ENCODE results near the gene PCNX2. TPM values are rescaled to one million over a fixed set of nuclear protein-coding genes. Genes with fewer than 3 reads are reported as not detected.

The PCNX2 gene
- total and polyA plus RNA-seq, 2 donors (not counting 1 experiment from before 2014, with no cell fraction given): 13.0 to 37.8 TPM

DNA sequence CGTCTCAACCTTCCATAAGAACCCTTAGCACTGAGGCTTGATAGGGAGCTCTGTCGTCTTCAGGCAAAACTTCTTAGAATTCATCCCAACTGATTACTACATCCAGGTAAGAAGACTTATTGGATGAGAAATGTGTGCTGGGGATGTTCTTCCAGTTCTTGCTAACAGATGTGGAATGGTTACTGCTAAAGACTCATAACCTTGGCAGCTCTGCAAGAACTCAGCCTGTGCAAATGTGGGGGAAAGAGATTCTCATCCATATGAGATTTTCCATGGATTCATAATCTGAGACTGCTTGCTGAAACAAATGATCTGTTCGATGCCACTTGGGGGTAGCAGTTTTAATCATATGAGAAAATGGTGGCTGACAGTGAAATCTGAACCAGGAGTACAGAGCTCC lies 296.9 kb downstream of the PCNX2 start:
- Histone ChIP-seq H3K36me3 (ENCODE audit: control insufficient read depth, insufficient read depth, low read length) (no peaks in the 10 kb centered on the region), H3K27ac (ENCODE audit: insufficient read depth, low read length) (no peak overlapping the region), H3K4me2 (ENCODE audit: extremely low read depth, insufficient read depth, low read length) (no peak overlapping the region), H3K9me3 (ENCODE audit: control insufficient read depth, insufficient read depth, low read depth, low read length) (no peaks in the 10 kb centered on the region), H3K9ac (ENCODE audit: insufficient read depth, low read length) (no peak overlapping the region), H2AFZ (ENCODE audit: low read length) (no peak overlapping the region), H3K79me2 (ENCODE audit: control insufficient read depth, insufficient read depth, low read length) (no peaks in the 10 kb centered on the region), H3K4me1 (ENCODE audit: control insufficient read depth, extremely low read depth, insufficient read depth, low read length) (no peaks in the 10 kb centered on the region), H3K4me3 (replicated peaks in 1 of 4; ENCODE audit: control extremely low read depth in 1 of 4, insufficient read depth in 1 of 4, low read depth in 3 of 4, low read length in 4 of 4) (no peak overlapping the region), H4K20me1 (ENCODE audit: control insufficient read depth, extremely low read depth, insufficient read depth, low read length) (no peaks in the 10 kb centered on the region), H3K27me3 (ENCODE audit: control insufficient read depth, insufficient read depth, low read length) (no peaks in the 10 kb centered on the region)
- TF ChIP-seq EZH2 (IDR thresholded peaks at IDR 0.05; ENCODE audit: low read length, missing control alignments): no peak
- TF ChIP-seq, protein P1, sequence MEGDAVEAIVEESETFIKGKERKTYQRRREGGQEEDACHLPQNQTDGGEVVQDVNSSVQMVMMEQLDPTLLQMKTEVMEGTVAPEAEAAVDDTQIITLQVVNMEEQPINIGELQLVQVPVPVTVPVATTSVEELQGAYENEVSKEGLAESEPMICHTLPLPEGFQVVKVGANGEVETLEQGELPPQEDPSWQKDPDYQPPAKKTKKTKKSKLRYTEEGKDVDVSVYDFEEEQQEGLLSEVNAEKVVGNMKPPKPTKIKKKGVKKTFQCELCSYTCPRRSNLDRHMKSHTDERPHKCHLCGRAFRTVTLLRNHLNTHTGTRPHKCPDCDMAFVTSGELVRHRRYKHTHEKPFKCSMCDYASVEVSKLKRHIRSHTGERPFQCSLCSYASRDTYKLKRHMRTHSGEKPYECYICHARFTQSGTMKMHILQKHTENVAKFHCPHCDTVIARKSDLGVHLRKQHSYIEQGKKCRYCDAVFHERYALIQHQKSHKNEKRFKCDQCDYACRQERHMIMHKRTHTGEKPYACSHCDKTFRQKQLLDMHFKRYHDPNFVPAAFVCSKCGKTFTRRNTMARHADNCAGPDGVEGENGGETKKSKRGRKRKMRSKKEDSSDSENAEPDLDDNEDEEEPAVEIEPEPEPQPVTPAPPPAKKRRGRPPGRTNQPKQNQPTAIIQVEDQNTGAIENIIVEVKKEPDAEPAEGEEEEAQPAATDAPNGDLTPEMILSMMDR (conservative IDR thresholded peaks at IDR 0.05 in 1 of 2, IDR thresholded peaks at IDR 0.05 in 1 of 2; ENCODE audit: low read depth in 1 of 2, low read length in 2 of 2): no peak
- DNase-seq (ENCODE audit: low read depth in 2 of 2): no peak

DNA sequence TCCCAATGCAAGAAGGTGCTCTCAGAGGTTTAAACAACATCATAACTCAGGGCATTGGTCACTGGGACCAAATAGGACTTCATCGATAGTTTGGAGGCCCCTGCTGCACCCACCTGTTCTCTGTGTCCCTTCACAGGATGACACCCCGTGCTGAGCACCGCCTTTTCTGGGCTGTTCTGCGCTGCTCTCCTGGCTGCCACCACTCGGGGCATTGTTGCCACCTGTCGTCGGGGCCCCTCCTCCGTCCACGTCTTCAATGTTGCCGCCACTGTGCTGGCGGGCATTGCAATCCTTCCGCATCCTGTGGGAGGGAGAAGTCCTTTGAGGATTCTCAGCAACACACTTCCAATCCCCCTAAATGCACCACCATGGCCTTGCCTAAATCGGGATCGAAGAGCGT lies 297.4 kb downstream of the PCNX2 start:
- Histone ChIP-seq H3K79me2 (ENCODE audit: control insufficient read depth, insufficient read depth, low read length) (no peaks in the 10 kb centered on the region), H3K4me3 (replicated peaks in 1 of 4; ENCODE audit: control extremely low read depth in 1 of 4, insufficient read depth in 1 of 4, low read depth in 3 of 4, low read length in 4 of 4) (no peak overlapping the region), H3K4me2 (ENCODE audit: extremely low read depth, insufficient read depth, low read length) (no peak overlapping the region), H3K27me3 (ENCODE audit: control insufficient read depth, insufficient read depth, low read length) (no peaks in the 10 kb centered on the region), H3K4me1 (ENCODE audit: control insufficient read depth, extremely low read depth, insufficient read depth, low read length) (no peaks in the 10 kb centered on the region), H2AFZ (ENCODE audit: low read length) (no peak overlapping the region), H3K36me3 (ENCODE audit: control insufficient read depth, insufficient read depth, low read length) (no peaks in the 10 kb centered on the region), H3K9me3 (ENCODE audit: control insufficient read depth, insufficient read depth, low read depth, low read length) (no peaks in the 10 kb centered on the region), H3K27ac (ENCODE audit: insufficient read depth, low read length) (no peak overlapping the region), H4K20me1 (ENCODE audit: control insufficient read depth, extremely low read depth, insufficient read depth, low read length) (no peaks in the 10 kb centered on the region), H3K9ac (ENCODE audit: insufficient read depth, low read length) (no peak overlapping the region)
- DNase-seq (ENCODE audit: low read depth in 2 of 2): no peak
- TF ChIP-seq EZH2 (IDR thresholded peaks at IDR 0.05; ENCODE audit: low read length, missing control alignments): no peak
- TF ChIP-seq, protein P1 (conservative IDR thresholded peaks at IDR 0.05 in 1 of 2, IDR thresholded peaks at IDR 0.05 in 1 of 2; ENCODE audit: low read depth in 1 of 2, low read length in 2 of 2): no peak

DNA sequence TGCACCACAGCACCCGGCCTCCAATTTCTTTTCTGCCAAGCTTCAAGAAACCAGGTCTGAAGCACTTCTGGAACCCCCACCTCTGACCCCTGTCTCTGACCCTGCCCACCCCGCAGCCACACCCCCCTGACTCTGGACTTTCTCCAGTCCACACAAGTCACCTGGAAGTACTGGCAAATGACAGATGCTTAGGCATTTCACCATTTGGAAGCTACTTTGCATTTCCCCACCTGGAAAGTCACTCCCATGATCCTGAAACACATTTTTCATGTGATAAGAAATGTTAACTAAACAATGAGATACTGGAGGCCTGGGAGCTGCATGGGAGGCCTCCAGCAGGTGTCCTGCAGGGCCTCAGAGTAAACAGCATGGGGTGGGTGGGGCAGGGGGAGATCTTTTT lies 299.4 kb downstream of the PCNX2 start:
- H3K4me2 ChIP-seq (ENCODE audit: extremely low read depth, insufficient read depth, low read length): no peak overlapping the region

More for the DNA sequence above, 299.4 kb downstream of the PCNX2 start:
- Histone ChIP-seq H4K20me1 (ENCODE audit: control insufficient read depth, extremely low read depth, insufficient read depth, low read length) (no peaks in the 10 kb centered on the region), H3K4me3 (replicated peaks in 1 of 4; ENCODE audit: control extremely low read depth in 1 of 4, insufficient read depth in 1 of 4, low read depth in 3 of 4, low read length in 4 of 4) (no peak overlapping the region), H3K9me3 (ENCODE audit: control insufficient read depth, insufficient read depth, low read depth, low read length) (no peaks in the 10 kb centered on the region), H3K36me3 (ENCODE audit: control insufficient read depth, insufficient read depth, low read length) (no peaks in the 10 kb centered on the region), H3K79me2 (ENCODE audit: control insufficient read depth, insufficient read depth, low read length) (no peaks in the 10 kb centered on the region), H3K27ac (ENCODE audit: insufficient read depth, low read length) (no peak overlapping the region), H2AFZ (ENCODE audit: low read length) (no peak overlapping the region), H3K27me3 (ENCODE audit: control insufficient read depth, insufficient read depth, low read length) (no peaks in the 10 kb centered on the region), H3K4me1 (ENCODE audit: control insufficient read depth, extremely low read depth, insufficient read depth, low read length) (no peaks in the 10 kb centered on the region), H3K9ac (ENCODE audit: insufficient read depth, low read length) (no peak overlapping the region)
- TF ChIP-seq, protein P1 (conservative IDR thresholded peaks at IDR 0.05 in 1 of 2, IDR thresholded peaks at IDR 0.05 in 1 of 2; ENCODE audit: low read depth in 1 of 2, low read length in 2 of 2): no peak
- TF ChIP-seq EZH2 (IDR thresholded peaks at IDR 0.05; ENCODE audit: low read length, missing control alignments): no peak
- no peak for DNase-seq (ENCODE audit: low read depth in 2 of 2)
